Skeletal muscle tissue (tissue), 5 donors: ENCODE results near the gene UCMA. TPM values are rescaled to one million over a fixed set of nuclear protein-coding genes. Genes with fewer than 3 reads are reported as not detected.

Experiments
- H3K27ac ChIP-seq: one replicate; pipeline ENCODE4 v1.7.0; 2013; ENCODE audit warnings: mild to moderate bottlenecking, low read depth, low read length, inconsistent platforms
- H3K27me3 ChIP-seq, 3 donors: one replicate each; pipeline ENCODE4 v1.7.0; 2013; ENCODE audit warnings: low read length in 3 of 3; ENCODE audit not compliant: control insufficient read depth in 3 of 3, insufficient read depth in 3 of 3
- H3K36me3 ChIP-seq, 3 donors: one replicate each; pipeline ENCODE4 v1.7.0; 2013; ENCODE audit warnings: low read length in 3 of 3; ENCODE audit not compliant: control insufficient read depth in 3 of 3, insufficient read depth in 3 of 3
- H3K4me1 ChIP-seq, 3 donors: one replicate each; pipeline ENCODE4 v1.7.0; 2013; ENCODE audit warnings: low read length in 3 of 3, mild to moderate bottlenecking in 3 of 3; ENCODE audit not compliant: control insufficient read depth in 3 of 3, insufficient read depth in 3 of 3
- H3K4me3 ChIP-seq, 3 donors: one replicate each; pipeline ENCODE4 v1.7.0; 2013; ENCODE audit warnings: low read length in 3 of 3
- H3K9ac ChIP-seq, 3 donors: one replicate each; pipeline ENCODE4 v1.7.0; 2013; ENCODE audit warnings: low read length in 3 of 3, mild to moderate bottlenecking in 3 of 3, moderate library complexity in 2 of 3, low read depth in 1 of 3
- H3K9me3 ChIP-seq, 3 donors: one replicate each; pipeline ENCODE4 v1.7.0; 2013; ENCODE audit warnings: low read length in 3 of 3; ENCODE audit not compliant: control insufficient read depth in 3 of 3
- small RNA-seq: library from RNA; depleted of rRNA; stranded (forward); fragments of <200 nt; gene quantifications from one replicate; pipeline ENCODE3, GENCODE V24; 2014
- total RNA-seq: library from RNA; depleted of rRNA; stranded (reverse); fragments of >200 nt; gene quantifications from one replicate; pipeline ENCODE4 v1.2.3, GENCODE V29; 2014
- donor health status: Osteomylitis.

UCMA gene
- total RNA-seq, 1 donor from 2014 or later: 1.6 TPM

DNA sequence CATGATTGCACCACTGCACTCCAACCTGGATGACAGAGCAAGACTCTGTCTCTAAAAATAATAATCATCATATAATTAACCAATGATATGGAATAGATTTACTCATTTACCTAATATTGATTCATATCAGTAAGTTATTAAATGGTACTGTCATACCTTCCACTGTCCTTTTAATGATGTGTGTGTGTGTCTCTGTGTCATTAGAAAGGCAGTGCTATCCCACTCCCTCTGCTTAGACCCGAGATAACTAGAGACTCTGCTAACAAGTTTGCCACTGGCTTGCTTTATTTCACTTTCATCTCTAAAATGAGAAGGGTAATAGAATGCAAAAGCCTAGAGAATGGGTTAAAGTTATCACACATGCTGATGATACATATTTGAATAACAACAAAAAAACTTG is 51.8 kb downstream of the UCMA start:
- H3K9me3 ChIP-seq: no peaks in the 10 kb centered on the region
- H3K27me3 ChIP-seq: no peaks in the 10 kb centered on the region
- no peak overlapping the region for H3K9ac ChIP-seq
- no peak overlapping the region for H3K4me3 ChIP-seq
- no peaks in the 10 kb centered on the region for H3K36me3 ChIP-seq
- peaks cover 13 to 14% (median 13%) of the 10 kb centered on the region in 3 donors for H3K4me1 ChIP-seq
- H3K27ac ChIP-seq: no peak overlapping the region

DNA sequence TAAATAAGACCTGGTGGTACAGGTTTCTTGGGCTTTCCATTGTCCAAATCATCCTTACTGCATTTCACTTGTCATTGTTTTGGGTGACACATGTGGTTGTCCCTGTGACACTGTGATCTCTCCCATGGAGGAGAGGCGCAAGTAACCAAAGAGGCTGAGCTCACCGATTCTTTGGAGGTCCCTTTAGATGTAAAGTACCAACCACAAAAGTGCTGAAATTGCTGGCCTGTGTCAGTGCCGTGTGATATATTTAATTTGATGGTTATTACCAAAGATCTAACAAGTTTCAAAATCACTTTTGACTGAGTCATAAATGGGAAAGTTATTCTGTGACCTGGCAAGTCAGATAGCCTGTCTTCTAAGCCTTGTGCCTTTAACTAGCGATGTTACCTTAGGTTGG is 53.4 kb downstream of the UCMA start:
- Histone ChIP-seq H3K27me3 (no peaks in the 10 kb centered on the region), H3K9ac (no peak overlapping the region), H3K9me3 (no peaks in the 10 kb centered on the region), H3K27ac (no peak overlapping the region), H3K4me1 (peaks cover 9 to 11% (median 11%) of the 10 kb centered on the region in 3 donors), H3K4me3 (no peak overlapping the region), H3K36me3 (no peaks in the 10 kb centered on the region)

GRCh38 chr10:13173616-13174015 is 60.6 kb downstream of the UCMA start:
- Histone ChIP-seq H3K9ac (no peak overlapping the region), H3K4me3 (no peak overlapping the region), H3K27ac (no peak overlapping the region), H3K36me3 (no peaks in the 10 kb centered on the region), H3K4me1 (no peaks in the 10 kb centered on the region), H3K27me3 (no peaks in the 10 kb centered on the region), H3K9me3 (no peaks in the 10 kb centered on the region)

Small RNA genes within 50 kb of the gene (small RNA-seq; reads per million reads assigned to genes)
- gene RNU6-6P: not detected

Other genes starting within 250 kb of the UCMA start
- 13.0 TPM for gene CCDC3, start 232.7 kb downstream of the UCMA start, total RNA-seq
- 13.0 TPM for gene OPTN, start 134.2 kb downstream of the UCMA start, total RNA-seq
- 4.2 TPM for gene MCM10, start 72.8 kb downstream of the UCMA start, total RNA-seq
- gene PHYH, start 65.7 kb upstream of the UCMA start, total RNA-seq: 37.1 TPM
- 25.1 TPM for gene SEPHS1, start 113.9 kb upstream of the UCMA start, total RNA-seq